ENCODE measurements around the gene S100PBP.

DNA sequence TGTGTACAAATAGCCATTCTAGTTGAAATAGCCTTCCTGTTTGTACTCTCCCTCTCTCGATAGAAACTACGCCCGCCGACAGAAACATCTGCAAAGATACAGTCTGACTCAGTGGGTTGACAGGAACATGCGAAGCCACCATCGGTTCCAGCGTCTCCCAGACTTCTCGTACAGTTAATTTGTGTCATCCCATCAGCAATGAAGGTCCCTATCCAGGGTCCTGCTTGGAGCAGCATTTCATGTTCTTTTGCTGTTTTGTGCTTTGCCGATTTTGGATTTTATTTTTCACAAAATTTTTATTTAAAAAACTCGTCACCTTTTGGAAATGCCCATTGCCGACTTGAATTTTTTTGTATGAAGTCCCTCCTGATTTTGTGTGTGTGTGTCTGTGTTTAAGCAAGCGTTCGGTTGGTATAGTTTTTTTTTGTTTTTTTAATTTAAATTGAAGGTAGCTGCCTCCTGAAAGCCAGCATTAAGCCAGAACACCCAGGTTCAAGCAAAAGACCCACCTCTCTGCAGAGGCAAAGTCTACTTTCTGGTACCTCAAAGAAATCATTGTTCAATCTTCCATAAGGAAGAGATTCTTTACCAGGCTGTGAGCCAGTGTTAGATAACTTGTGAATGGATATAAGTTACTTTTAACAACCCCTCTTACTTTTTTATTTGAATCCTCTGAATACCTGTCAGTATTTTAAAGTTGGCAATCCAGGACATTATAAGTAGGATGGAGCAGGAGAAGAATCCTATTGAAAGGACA, 38.6 kb downstream of the S100PBP start:
- TF ChIP-seq EZH2 (IDR thresholded peaks at IDR 0.05; ENCODE audit: borderline replicate concordance, low read depth, low read length, poor library complexity, severe bottlenecking): no peak
- TF ChIP-seq, protein P1, sequence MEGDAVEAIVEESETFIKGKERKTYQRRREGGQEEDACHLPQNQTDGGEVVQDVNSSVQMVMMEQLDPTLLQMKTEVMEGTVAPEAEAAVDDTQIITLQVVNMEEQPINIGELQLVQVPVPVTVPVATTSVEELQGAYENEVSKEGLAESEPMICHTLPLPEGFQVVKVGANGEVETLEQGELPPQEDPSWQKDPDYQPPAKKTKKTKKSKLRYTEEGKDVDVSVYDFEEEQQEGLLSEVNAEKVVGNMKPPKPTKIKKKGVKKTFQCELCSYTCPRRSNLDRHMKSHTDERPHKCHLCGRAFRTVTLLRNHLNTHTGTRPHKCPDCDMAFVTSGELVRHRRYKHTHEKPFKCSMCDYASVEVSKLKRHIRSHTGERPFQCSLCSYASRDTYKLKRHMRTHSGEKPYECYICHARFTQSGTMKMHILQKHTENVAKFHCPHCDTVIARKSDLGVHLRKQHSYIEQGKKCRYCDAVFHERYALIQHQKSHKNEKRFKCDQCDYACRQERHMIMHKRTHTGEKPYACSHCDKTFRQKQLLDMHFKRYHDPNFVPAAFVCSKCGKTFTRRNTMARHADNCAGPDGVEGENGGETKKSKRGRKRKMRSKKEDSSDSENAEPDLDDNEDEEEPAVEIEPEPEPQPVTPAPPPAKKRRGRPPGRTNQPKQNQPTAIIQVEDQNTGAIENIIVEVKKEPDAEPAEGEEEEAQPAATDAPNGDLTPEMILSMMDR (conservative IDR thresholded peaks at IDR 0.05; ENCODE audit: low read depth, low read length): no peak
